Duodenal mucosa (tissue), 2 donors: ENCODE results near the gene UQCR11.

Source experiments
- H3K27ac ChIP-seq: one replicate; pipeline ENCODE4 v1.7.0; 2013; ENCODE audit warnings: low read depth, low read length
- H3K27me3 ChIP-seq, 2 donors: one replicate each; pipeline ENCODE4 v1.7.0; 2013; ENCODE audit warnings: low read length in 2 of 2, control low read depth in 1 of 2; ENCODE audit not compliant: insufficient read depth in 2 of 2, control insufficient read depth in 1 of 2
- H3K36me3 ChIP-seq, 2 donors: one replicate each; pipeline ENCODE4 v1.7.0; 2013; ENCODE audit warnings: low read length in 2 of 2, control low read depth in 1 of 2; ENCODE audit not compliant: insufficient read depth in 2 of 2, control insufficient read depth in 1 of 2
- H3K4me1 ChIP-seq, 2 donors: one replicate each; pipeline ENCODE4 v1.7.0; 2013; ENCODE audit warnings: low read length in 2 of 2, control low read depth in 1 of 2; ENCODE audit not compliant: insufficient read depth in 2 of 2, control insufficient read depth in 1 of 2
- H3K4me3 ChIP-seq, 2 donors: one replicate each; pipeline ENCODE4 v1.7.0; 2013; ENCODE audit warnings: low read length in 2 of 2, low read depth in 1 of 2
- H3K9ac ChIP-seq, 2 donors: one replicate each; pipeline ENCODE4 v1.7.0; 2013; ENCODE audit warnings: low read length in 2 of 2, low read depth in 1 of 2
- H3K9me3 ChIP-seq, 2 donors: one replicate each; pipeline ENCODE4 v1.7.0; 2013; ENCODE audit warnings: low read length in 2 of 2, control low read depth in 1 of 2; ENCODE audit not compliant: control insufficient read depth in 1 of 2

UQCR11 gene

GRCh38 chr19:1624458-1624857 lies 19.2 kb upstream of the UQCR11 start:
- H3K27ac ChIP-seq = no peak overlapping the region
- H3K36me3 ChIP-seq = peaks cover 0 to 33% of the 10 kb centered on the region in 2 donors
- H3K4me1 ChIP-seq = no peaks in the 10 kb centered on the region
- no peaks in the 10 kb centered on the region for H3K27me3 ChIP-seq
- H3K9me3 ChIP-seq = no peaks in the 10 kb centered on the region
- H3K9ac ChIP-seq = no peak overlapping the region
- no peak overlapping the region for H3K4me3 ChIP-seq

- no peak overlapping the region for H3K9ac ChIP-seq
- no peaks in the 10 kb centered on the region for H3K9me3 ChIP-seq
- H3K4me1 ChIP-seq = no peaks in the 10 kb centered on the region
- H3K27me3 ChIP-seq = no peaks in the 10 kb centered on the region
- no peak overlapping the region for H3K4me3 ChIP-seq
- no peak overlapping the region for H3K27ac ChIP-seq
- H3K36me3 ChIP-seq = peaks cover 3 to 50% of the 10 kb centered on the region in 2 donors
Observed at GRCh38 chr19:1622541-1622940, 17.3 kb upstream of the UQCR11 start.

- H3K4me1 ChIP-seq = peaks cover 0 to 5% of the 10 kb centered on the region in 2 donors
- H3K4me3 ChIP-seq = no peak overlapping the region
- H3K27ac ChIP-seq = no peak overlapping the region
- no peaks in the 10 kb centered on the region for H3K27me3 ChIP-seq
- peaks cover 3 to 52% of the 10 kb centered on the region in 2 donors for H3K36me3 ChIP-seq
- H3K9ac ChIP-seq = no peak overlapping the region
- no peaks in the 10 kb centered on the region for H3K9me3 ChIP-seq
Observed at GRCh38 chr19:1622007-1622406, 16.7 kb upstream of the UQCR11 start.

GRCh38 chr19:1621574-1621973 lies 16.3 kb upstream of the UQCR11 start:
- Histone ChIP-seq H3K36me3 (peaks cover 3 to 56% of the 10 kb centered on the region in 2 donors), H3K9ac (no peak overlapping the region), H3K9me3 (no peaks in the 10 kb centered on the region), H3K4me1 (peaks cover 0 to 5% of the 10 kb centered on the region in 2 donors), H3K27ac (no peak overlapping the region), H3K27me3 (no peaks in the 10 kb centered on the region), H3K4me3 (no peak overlapping the region)

- H3K9me3 ChIP-seq = no peaks in the 10 kb centered on the region
- no peaks in the 10 kb centered on the region for H3K27me3 ChIP-seq
- H3K4me3 ChIP-seq = no peak overlapping the region
- H3K27ac ChIP-seq = no peak overlapping the region
- no peak overlapping the region for H3K9ac ChIP-seq
- peaks cover 0 to 5% of the 10 kb centered on the region in 2 donors for H3K4me1 ChIP-seq
- peaks cover 3 to 59% of the 10 kb centered on the region in 2 donors for H3K36me3 ChIP-seq
Observed at GRCh38 chr19:1621021-1621420, 15.8 kb upstream of the UQCR11 start.

GRCh38 chr19:1620502-1620901 lies 15.2 kb upstream of the UQCR11 start:
- Histone ChIP-seq H3K9ac (no peak overlapping the region), H3K36me3 (peaks cover 8 to 59% of the 10 kb centered on the region in 2 donors), H3K9me3 (no peaks in the 10 kb centered on the region), H3K4me3 (no peak overlapping the region), H3K4me1 (peaks cover 0 to 5% of the 10 kb centered on the region in 2 donors), H3K27ac (no peak overlapping the region), H3K27me3 (no peaks in the 10 kb centered on the region)

GRCh38 chr19:1619703-1620102 lies 14.4 kb upstream of the UQCR11 start:
- no peaks in the 10 kb centered on the region for H3K27me3 ChIP-seq
- peaks cover 15 to 59% of the 10 kb centered on the region in 2 donors for H3K36me3 ChIP-seq
- no peaks in the 10 kb centered on the region for H3K9me3 ChIP-seq
- H3K27ac ChIP-seq = no peak overlapping the region
- H3K4me1 ChIP-seq = peaks cover 0 to 5% of the 10 kb centered on the region in 2 donors
- H3K9ac ChIP-seq = no peak overlapping the region
- H3K4me3 ChIP-seq = no peak overlapping the region

GRCh38 chr19:1619094-1619439 lies 13.8 kb upstream of the UQCR11 start:
- Histone ChIP-seq H3K4me3 (no peak overlapping the region), H3K27ac (no peak overlapping the region), H3K27me3 (no peaks in the 10 kb centered on the region), H3K4me1 (peaks cover 0 to 5% of the 10 kb centered on the region in 2 donors), H3K9ac (no peak overlapping the region), H3K9me3 (no peaks in the 10 kb centered on the region), H3K36me3 (peaks cover 17 to 62% of the 10 kb centered on the region in 2 donors)

GRCh38 chr19:1618157-1619093 lies 13.2 kb upstream of the UQCR11 start:
- H3K36me3 ChIP-seq = peaks cover 23 to 64% of the 10 kb centered on the region in 2 donors

GRCh38 chr19:1616875-1617274 lies 11.6 kb upstream of the UQCR11 start:
- Histone ChIP-seq H3K9ac (no peak overlapping the region), H3K27me3 (no peaks in the 10 kb centered on the region), H3K9me3 (no peaks in the 10 kb centered on the region), H3K4me1 (peaks cover 0 to 5% of the 10 kb centered on the region in 2 donors), H3K36me3 (peaks cover 32 to 74% of the 10 kb centered on the region in 2 donors), H3K4me3 (no peak overlapping the region), H3K27ac (no peak overlapping the region)

More at GRCh38 chr19:1618157-1619093, 13.2 kb upstream of the UQCR11 start:
- H3K4me1 ChIP-seq = peaks cover 0 to 5% of the 10 kb centered on the region in 2 donors
- H3K27ac ChIP-seq = no peak overlapping the region
- no peaks in the 10 kb centered on the region for H3K9me3 ChIP-seq
- H3K9ac ChIP-seq = no peak overlapping the region
- no peak overlapping the region for H3K4me3 ChIP-seq
- H3K27me3 ChIP-seq = no peaks in the 10 kb centered on the region
